Measurements from ENCODE around the gene CDK5R2. TPM values are rescaled to one million over a fixed set of nuclear protein-coding genes. Genes with fewer than 3 reads are reported as not detected.
A peak's percentile ranks its signal among the peaks of the same experiment; 100 is the strongest.

Gene CDK5R2
- total RNA-seq, 1 donor from 2014 or later, result 46.1 TPM

DNA sequence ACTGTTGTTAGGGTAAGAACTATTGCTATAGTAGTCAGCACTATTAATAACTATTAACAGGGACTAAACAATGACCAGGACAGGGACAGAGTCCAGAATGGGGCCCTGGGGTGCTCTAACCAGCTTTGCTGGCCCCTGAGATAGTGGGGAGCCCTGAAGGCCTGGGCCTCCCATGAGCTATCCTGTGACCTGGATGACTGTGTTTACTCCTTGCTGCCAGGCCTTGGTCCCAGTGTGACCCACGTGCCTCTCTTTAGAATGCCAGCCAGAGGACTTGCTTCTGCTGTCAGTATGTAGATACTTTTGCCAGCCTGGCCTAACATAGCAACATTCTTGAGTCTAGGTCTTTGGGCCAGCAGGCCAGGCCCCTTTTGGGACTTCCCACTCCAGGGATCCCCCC lies 11.4 kb downstream of the CDK5R2 start:
- H3K36me3 Mint-ChIP-seq (ENCODE audit: unreplicated experiment), result no peaks in the 10 kb centered on the region
- H3K27me3 Mint-ChIP-seq (ENCODE audit: unreplicated experiment), result peaks cover 9% of the 10 kb centered on the region

DNA sequence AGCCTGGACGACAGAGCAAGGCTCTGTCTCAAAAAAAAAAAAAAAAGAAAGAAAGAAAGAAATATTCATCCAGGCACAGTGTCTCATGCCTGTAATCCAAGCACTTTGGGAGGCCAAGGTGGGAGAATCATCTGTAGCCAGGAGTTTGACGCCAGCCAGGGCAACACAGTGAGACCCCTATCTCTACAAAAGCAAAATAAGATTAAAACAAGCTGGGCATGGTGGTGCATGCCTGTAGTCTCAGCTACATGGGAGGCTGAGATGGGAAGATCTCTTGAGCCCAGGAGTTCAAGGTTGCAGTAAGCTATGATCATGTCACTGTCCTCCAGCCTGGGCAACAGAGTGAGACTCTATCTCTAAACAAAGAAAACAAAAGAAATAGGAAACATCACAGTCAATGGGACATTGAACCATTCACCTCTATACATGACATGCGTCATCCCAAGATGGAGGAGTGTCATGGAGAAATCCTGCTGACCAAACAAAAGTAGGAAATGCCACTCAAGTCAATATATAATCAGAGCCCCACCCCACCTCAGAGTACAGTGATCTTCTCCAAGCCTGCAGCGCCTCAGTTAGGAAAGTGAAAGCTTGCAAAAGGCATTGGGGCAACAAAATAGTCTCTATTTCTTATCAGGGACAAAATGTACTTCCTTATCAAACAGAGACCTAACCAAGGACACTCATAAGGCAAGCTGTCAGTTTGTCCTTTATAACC lies 15.8 kb downstream of the CDK5R2 start:
- Mint-ChIP-seq H3K4me1 (ENCODE audit: low read depth, unreplicated experiment) (peaks cover 4% of the 10 kb centered on the region), H3K27me3 (ENCODE audit: unreplicated experiment) (peaks cover 5% of the 10 kb centered on the region), H3K27ac (ENCODE audit: unreplicated experiment) (no peak overlapping the region), H3K4me3 (ENCODE audit: unreplicated experiment) (no peak overlapping the region), H3K9me3 (ENCODE audit: unreplicated experiment) (no peaks in the 10 kb centered on the region), H3K36me3 (ENCODE audit: unreplicated experiment) (no peaks in the 10 kb centered on the region)
- no peak for DNase-seq
- no peak for TF ChIP-seq CTCF (IDR thresholded peaks at IDR 0.05; ENCODE audit: partially characterized antibody, unreplicated experiment)

More for the DNA sequence above, 11.4 kb downstream of the CDK5R2 start:
- no peak for DNase-seq
- H3K4me3 Mint-ChIP-seq (ENCODE audit: unreplicated experiment), result no peak overlapping the region
- H3K9me3 Mint-ChIP-seq (ENCODE audit: unreplicated experiment), result no peaks in the 10 kb centered on the region
- H3K4me1 Mint-ChIP-seq (ENCODE audit: low read depth, unreplicated experiment), result peaks cover 7% of the 10 kb centered on the region
- no peak for TF ChIP-seq CTCF (IDR thresholded peaks at IDR 0.05; ENCODE audit: partially characterized antibody, unreplicated experiment)
- H3K27ac Mint-ChIP-seq (ENCODE audit: unreplicated experiment), result no peak overlapping the region

GRCh38 chr2:218979846-218980734 lies 20.6 kb downstream of the CDK5R2 start:
- H3K27ac Mint-ChIP-seq (ENCODE audit: unreplicated experiment), result no peak overlapping the region

GRCh38 chr2:218980735-218981389 lies 21.4 kb downstream of the CDK5R2 start:
- H3K4me3 Mint-ChIP-seq (ENCODE audit: unreplicated experiment), result peak overlapping the region; percentile 75
- DNase-seq, result no peak
- TF ChIP-seq CTCF (IDR thresholded peaks at IDR 0.05; ENCODE audit: partially characterized antibody, unreplicated experiment), result no peak
- no peaks in the 10 kb centered on the region for H3K36me3 Mint-ChIP-seq (ENCODE audit: unreplicated experiment)
- peaks cover 6% of the 10 kb centered on the region for H3K4me1 Mint-ChIP-seq (ENCODE audit: low read depth, unreplicated experiment)
- H3K9me3 Mint-ChIP-seq (ENCODE audit: unreplicated experiment), result peaks cover 4% of the 10 kb centered on the region
- H3K27me3 Mint-ChIP-seq (ENCODE audit: unreplicated experiment), result peaks cover 21% of the 10 kb centered on the region
- no peak overlapping the region for H3K27ac Mint-ChIP-seq (ENCODE audit: unreplicated experiment)

More at GRCh38 chr2:218979846-218980734, 20.6 kb downstream of the CDK5R2 start:
- TF ChIP-seq CTCF (IDR thresholded peaks at IDR 0.05; ENCODE audit: partially characterized antibody, unreplicated experiment), result peak; percentile 96
- H3K4me1 Mint-ChIP-seq (ENCODE audit: low read depth, unreplicated experiment), result peaks cover 6% of the 10 kb centered on the region
- H3K9me3 Mint-ChIP-seq (ENCODE audit: unreplicated experiment), result peaks cover 4% of the 10 kb centered on the region
- peaks cover 20% of the 10 kb centered on the region for H3K27me3 Mint-ChIP-seq (ENCODE audit: unreplicated experiment)
- peak; percentile 97 for DNase-seq
- H3K4me3 Mint-ChIP-seq (ENCODE audit: unreplicated experiment), result peak overlapping the region; percentile 68
- H3K36me3 Mint-ChIP-seq (ENCODE audit: unreplicated experiment), result no peaks in the 10 kb centered on the region

Data from glutamatergic neuron (in vitro differentiated cells).